ENCODE results near the gene PCNT.

DNA sequence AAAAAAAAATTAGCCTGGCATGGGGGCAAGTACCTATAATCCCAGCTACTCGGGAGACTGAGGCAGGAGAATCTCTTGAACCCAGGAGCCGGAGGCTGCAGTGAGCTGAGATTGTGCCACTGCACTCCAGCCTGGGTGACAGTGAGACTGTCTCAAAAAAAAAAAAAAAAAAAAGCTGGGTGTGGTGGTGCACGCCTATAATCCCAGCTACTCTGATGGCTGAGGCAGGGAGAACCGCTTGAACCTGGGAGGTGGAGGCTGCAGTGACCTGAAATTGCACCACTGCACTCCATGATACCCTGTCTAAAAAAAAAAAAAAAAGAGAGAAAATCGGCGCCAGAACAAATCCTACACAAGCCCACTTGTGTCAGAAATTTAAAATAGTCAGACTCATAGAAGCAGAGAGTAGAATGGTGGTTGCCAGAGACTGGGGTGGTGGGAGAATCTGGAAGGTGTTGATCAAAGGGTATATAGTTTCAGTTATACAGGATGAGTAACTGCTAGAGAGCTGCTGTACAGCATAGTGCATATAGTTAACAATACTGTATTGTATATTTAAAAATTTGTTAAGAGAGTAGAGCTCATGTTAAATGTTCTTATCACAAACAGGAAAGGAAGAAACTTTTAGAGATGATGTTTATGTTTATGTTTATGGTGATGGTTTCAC is 144.3 kb downstream of the PCNT start:
- TF ChIP-seq EZH2phosphoT487 (IDR thresholded peaks at IDR 0.05; ENCODE audit: low read depth) (no peak), CTCF (IDR thresholded peaks at IDR 0.05; ENCODE audit: low read depth, low read length) (no peak)

Data from OCI-LY3 (cell line).